Lung (tissue), 12 donors: Measurements from ENCODE around the gene ZNF583. TPM values are rescaled to one million over a fixed set of nuclear protein-coding genes. Genes with fewer than 3 reads are reported as not detected.

Source experiments
- ATAC-seq: fragments of 200-7000 bp; cut with Tn5 transposase; one replicate; pipeline ENCODE4 v1.9.1; 2020; ENCODE audit warnings: moderate number of reproducible peaks; ENCODE audit not compliant: insufficient read depth, low FRiP score
- DNase-seq, 3 donors: peaks; one replicate each; pipeline ENCODE4 v3.0.0-alpha.2; 2013 to 2017
- H3K27ac ChIP-seq, 2 donors: one replicate each; pipeline ENCODE4 v1.5.1; 2013; ENCODE audit warnings: mild to moderate bottlenecking in 2 of 2, moderate library complexity in 2 of 2, control low read depth in 1 of 2, inconsistent platforms in 1 of 2, low read depth in 1 of 2, low read length in 1 of 2
- H3K27me3 ChIP-seq, 3 donors: one replicate each; pipeline ENCODE4 v1.5.1; 2013; ENCODE audit warnings: low read length in 2 of 3; ENCODE audit not compliant: control insufficient read depth in 3 of 3, insufficient read depth in 3 of 3
- H3K36me3 ChIP-seq, 4 donors: one replicate each; pipeline ENCODE4 v1.5.1; 2013; ENCODE audit warnings: low read length in 4 of 4, mild to moderate bottlenecking in 1 of 4, moderate library complexity in 1 of 4; ENCODE audit not compliant: control insufficient read depth in 4 of 4, insufficient read depth in 4 of 4
- H3K4me1 ChIP-seq, 5 donors: one replicate each; pipeline ENCODE4 v1.5.1; 2013; ENCODE audit warnings: low read length in 5 of 5, mild to moderate bottlenecking in 2 of 5, moderate library complexity in 1 of 5; ENCODE audit not compliant: control insufficient read depth in 5 of 5, insufficient read depth in 5 of 5
- H3K4me3 ChIP-seq: one replicate; pipeline ENCODE4 v1.5.1; 2013; ENCODE audit warnings: mild to moderate bottlenecking, control low read depth, moderate library complexity
- H3K9ac ChIP-seq, 2 donors: one replicate each; pipeline ENCODE4 v1.5.1; 2013; ENCODE audit warnings: low read length in 2 of 2, control low read depth in 1 of 2; ENCODE audit not compliant: insufficient read depth in 1 of 2
- H3K9me3 ChIP-seq, 4 donors: one replicate each; pipeline ENCODE4 v1.5.1; 2013; ENCODE audit warnings: low read length in 3 of 4, mild to moderate bottlenecking in 1 of 4, moderate library complexity in 1 of 4; ENCODE audit not compliant: control insufficient read depth in 4 of 4, insufficient read depth in 3 of 4
- WGBS, 2 donors: extraction: QIAGEN DNeasy Blood & Tissue Kit; methylation state at CpG; one replicate each; pipeline ENCODE4 v1.1.7; 2013; 5-methylcytosine and 5-hydroxymethylcytosine counted together
- polyA plus RNA-seq, 2 donors: library from polyadenylated mRNA; stranded (reverse); fragments of 200-250 nt; gene quantifications; one replicate each; pipeline ENCODE4 v1.2.1, GENCODE V29; 2013
- total RNA-seq, 2 donors: library from RNA; depleted of rRNA in 1 of 2; stranded (reverse); fragments of >200 nt in 1 of 2; gene quantifications; one replicate each; pipeline ENCODE4 v1.2.1, GENCODE V29; 2014 to 2021
- TF ChIP-seq, protein P1 (sequence below): IDR thresholded peaks from 2 replicates; pipeline ENCODE4 v1.5.1; 2012; ENCODE audit warnings: mild to moderate bottlenecking; ENCODE audit errors: control extremely low read depth, extremely low read depth
- donor health status: control.
- donor health status: control.
- donor health status: Bipolar disorder and iron deficiency.
- donor health status: healthy.
- donor health status: DM: yes; HTN: yes; CAD: no.

ZNF583 gene
- total and polyA plus RNA-seq, 4 donors = 1.3 to 9.1 (median 3.5) TPM

DNA sequence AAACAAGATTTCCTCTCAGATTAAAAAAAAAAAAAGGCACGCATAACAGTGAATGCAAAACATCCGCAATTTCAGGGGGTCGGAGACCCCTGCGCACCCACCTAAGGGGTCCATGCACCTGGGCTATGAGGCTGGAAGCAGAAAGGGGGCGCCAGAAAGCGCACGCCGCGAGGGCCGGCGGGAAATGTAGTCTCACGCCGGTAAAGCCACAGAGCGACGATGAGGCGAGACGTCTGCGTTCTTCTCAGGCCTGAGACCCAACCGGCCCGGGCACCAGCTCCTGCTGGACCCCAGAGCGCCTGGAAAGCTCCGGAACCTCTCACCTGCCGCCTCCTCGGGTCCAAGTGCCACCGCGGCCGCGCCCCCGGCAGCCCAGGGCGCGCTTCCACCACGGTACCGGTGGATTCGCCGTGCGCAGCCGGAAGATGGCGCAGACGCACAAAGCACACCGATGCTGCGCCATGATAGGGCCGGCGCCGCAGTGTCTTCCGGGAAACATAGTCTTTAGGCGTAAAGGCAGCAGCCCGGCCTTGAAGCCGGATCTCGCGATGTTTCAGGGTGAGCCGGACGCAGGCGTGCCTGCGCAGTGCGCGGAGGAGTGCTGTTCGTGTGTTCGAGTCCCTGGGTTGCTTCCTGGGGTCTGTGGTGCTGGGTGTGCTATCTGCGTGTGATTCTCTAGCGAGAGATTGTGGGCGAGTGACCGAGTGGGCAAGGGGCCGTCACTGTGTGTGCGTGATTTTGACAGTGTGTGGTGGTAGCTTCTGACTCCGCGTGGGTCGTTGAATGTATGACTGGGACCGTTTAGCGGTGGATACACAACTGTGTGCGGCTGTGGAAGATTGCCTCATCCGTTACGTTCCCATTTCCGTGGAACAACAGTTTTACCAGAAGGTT, 10.8 kb upstream of the ZNF583 start, which contains the start of gene ZNF582:
Gene ZNF582 (minus strand): TSS at position 416 of the 894 bp plus-strand sequence. CDS start 1,782 bp downstream, outside the sequence.
- DNase-seq = peak; percentile 97 to 99 (median 98)
- peak within 1 kb of the TSS; percentile 66 for H3K4me3 ChIP-seq
- peak within 1 kb of the TSS; percentile 78 to 100 for H3K9ac ChIP-seq
- peak; percentile 95 for ATAC-seq
- H3K4me1 ChIP-seq = peaks cover 0 to 11% (median 4%) of the 10 kb centered on the region in 5 donors
- WGBS, 2 donors = 1 to 2% methylated on average over 73 of the region's 73 CpGs
- peaks cover 5 to 16% (median 16%) of the 10 kb centered on the region in 4 donors for H3K36me3 ChIP-seq
- peaks cover 0 to 26% (median 2%) of the 10 kb centered on the region in 4 donors for H3K9me3 ChIP-seq
- H3K27me3 ChIP-seq = no peaks in the 10 kb centered on the region
- H3K27ac ChIP-seq = peak within 1 kb of the TSS; percentile 93 to 94
- TF ChIP-seq, protein P1, sequence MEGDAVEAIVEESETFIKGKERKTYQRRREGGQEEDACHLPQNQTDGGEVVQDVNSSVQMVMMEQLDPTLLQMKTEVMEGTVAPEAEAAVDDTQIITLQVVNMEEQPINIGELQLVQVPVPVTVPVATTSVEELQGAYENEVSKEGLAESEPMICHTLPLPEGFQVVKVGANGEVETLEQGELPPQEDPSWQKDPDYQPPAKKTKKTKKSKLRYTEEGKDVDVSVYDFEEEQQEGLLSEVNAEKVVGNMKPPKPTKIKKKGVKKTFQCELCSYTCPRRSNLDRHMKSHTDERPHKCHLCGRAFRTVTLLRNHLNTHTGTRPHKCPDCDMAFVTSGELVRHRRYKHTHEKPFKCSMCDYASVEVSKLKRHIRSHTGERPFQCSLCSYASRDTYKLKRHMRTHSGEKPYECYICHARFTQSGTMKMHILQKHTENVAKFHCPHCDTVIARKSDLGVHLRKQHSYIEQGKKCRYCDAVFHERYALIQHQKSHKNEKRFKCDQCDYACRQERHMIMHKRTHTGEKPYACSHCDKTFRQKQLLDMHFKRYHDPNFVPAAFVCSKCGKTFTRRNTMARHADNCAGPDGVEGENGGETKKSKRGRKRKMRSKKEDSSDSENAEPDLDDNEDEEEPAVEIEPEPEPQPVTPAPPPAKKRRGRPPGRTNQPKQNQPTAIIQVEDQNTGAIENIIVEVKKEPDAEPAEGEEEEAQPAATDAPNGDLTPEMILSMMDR = peak; percentile 13

DNA sequence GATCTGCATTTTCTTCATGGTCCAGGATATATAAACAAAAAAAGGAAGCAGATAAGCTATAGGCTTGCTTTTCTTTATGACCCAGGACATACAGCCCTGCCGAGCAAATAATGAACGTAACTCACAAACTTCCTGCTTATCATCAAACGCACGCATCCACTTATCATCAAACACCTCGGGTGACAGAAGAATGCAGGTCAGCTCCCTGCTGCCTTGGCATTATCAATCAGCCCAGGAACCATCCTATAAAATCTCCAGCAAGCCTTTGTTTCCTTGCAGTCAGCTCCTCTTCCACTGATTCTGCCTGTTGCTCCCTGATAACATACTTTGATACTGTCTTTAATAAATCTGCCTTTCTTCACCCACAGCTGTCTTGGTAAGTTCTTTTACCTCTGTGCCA, 5.3 kb upstream of the ZNF583 start:
- Histone ChIP-seq H3K4me1 (peaks cover 0 to 12% (median 0%) of the 10 kb centered on the region in 5 donors), H3K27me3 (no peaks in the 10 kb centered on the region), H3K9me3 (peaks cover 0 to 19% (median 9%) of the 10 kb centered on the region in 4 donors), H3K4me3 (no peak overlapping the region), H3K27ac (no peak overlapping the region), H3K9ac (no peak overlapping the region), H3K36me3 (peaks cover 7 to 14% (median 11%) of the 10 kb centered on the region in 4 donors)
- 84 to 91% methylated on average over 5 of the region's 5 CpGs for WGBS, 2 donors
- TF ChIP-seq, protein P1 = no peak
- DNase-seq (no peak), ATAC-seq (no peak)

DNA sequence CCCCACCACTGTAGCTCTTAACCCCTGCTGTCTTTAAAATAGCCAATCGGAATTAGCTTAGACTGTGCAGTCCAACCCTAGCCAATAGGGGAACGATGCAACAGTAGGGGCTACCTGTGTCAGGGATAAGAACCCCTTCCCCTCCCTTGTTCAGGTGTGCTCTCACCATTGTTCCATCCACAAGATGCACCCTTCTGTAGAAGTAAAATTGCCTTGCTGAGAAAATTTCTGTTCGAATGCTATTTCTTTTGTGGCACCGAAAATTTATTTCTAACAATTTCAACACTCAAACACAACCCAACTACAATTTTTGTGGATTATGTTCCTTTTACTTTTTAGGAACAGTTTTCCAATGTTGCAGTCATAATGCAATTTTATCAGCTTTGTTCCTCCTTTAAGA, 3.6 kb upstream of the ZNF583 start:
- TF ChIP-seq, protein P1 = no peak
- H3K27me3 ChIP-seq = no peaks in the 10 kb centered on the region
- peaks cover 0 to 23% (median 12%) of the 10 kb centered on the region in 4 donors for H3K9me3 ChIP-seq
- peaks cover 0 to 14% (median 9%) of the 10 kb centered on the region in 5 donors for H3K4me1 ChIP-seq
- no peak overlapping the region for H3K27ac ChIP-seq
- H3K36me3 ChIP-seq = peaks cover 7 to 17% (median 12%) of the 10 kb centered on the region in 4 donors
- no peak overlapping the region for H3K9ac ChIP-seq
- ATAC-seq = no peak
- WGBS, 2 donors = 95 to 98% methylated on average over 4 of the region's 4 CpGs
- DNase-seq = no peak
- no peak overlapping the region for H3K4me3 ChIP-seq
